Right lobe of liver (tissue), 6 donors: Measurements from ENCODE around the gene CCK. TPM values are rescaled to one million over a fixed set of nuclear protein-coding genes. Genes with fewer than 3 reads are reported as not detected.

Source experiments
- ATAC-seq, 4 donors: fragments of 200-7000 bp; cut with Tn5 transposase; one replicate each; pipeline ENCODE4 v1.9.1; 2020; ENCODE audit warnings: mild to moderate bottlenecking in 4 of 4, moderate library complexity in 4 of 4
- DNase-seq, 3 donors: peaks; one replicate each; pipeline ENCODE4 v3.0.0-alpha.2; 2020
- H3K27ac ChIP-seq, 3 donors: fragments of 200-600 bp; one replicate each; pipeline ENCODE4 v1.8.0; 2022
- H3K27me3 ChIP-seq, 2 donors: fragments of 200-600 bp; one replicate each; pipeline ENCODE4 v1.8.0; 2022
- H3K36me3 ChIP-seq, 4 donors: fragments of 200-600 bp; sonication (generic) in 1 of 4; one replicate each; pipeline versions ENCODE4 v1.5.1 to v1.8.0; 2017 to 2022; ENCODE audit warnings: control low read depth in 1 of 4
- H3K4me1 ChIP-seq, 4 donors: fragments of 200-600 bp; sonication (generic) in 1 of 4; one replicate each; pipeline versions ENCODE4 v1.5.1 to v1.8.0; 2017 to 2022; ENCODE audit warnings: control low read depth in 1 of 4
- H3K4me3 ChIP-seq, 3 donors: fragments of 200-600 bp; one replicate each; pipeline ENCODE4 v1.8.0; 2022
- H3K9me3 ChIP-seq, 4 donors: fragments of 200-600 bp; sonication (generic) in 1 of 4; one replicate each; pipeline versions ENCODE4 v1.5.1 to v1.8.0; 2017 to 2022; ENCODE audit warnings: control low read depth in 1 of 4
- CTCF ChIP-seq, 4 donors: fragments of 200-600 bp in 3 of 4; fragments of 450-650 bp in 1 of 4; IDR thresholded peaks; one replicate each; pipeline versions ENCODE4 v1.5.1 to v1.8.0; 2016 to 2022; ENCODE audit warnings: antibody characterized with exemption in 4 of 4, mild to moderate bottlenecking in 2 of 4
- POLR2A ChIP-seq: fragments of 450-650 bp; IDR thresholded peaks from one replicate; pipeline ENCODE4 v1.6.1; 2017; ENCODE audit warnings: antibody characterized with exemption, mild to moderate bottlenecking
- WGBS: methylation state at CpG from one replicate; pipeline ENCODE4 v1.1.6; 2018; ENCODE audit warnings: low coverage, low lambda C conversion rate; ENCODE audit not compliant: insufficient coverage; ENCODE audit errors: missing lambda C conversion rate; 5-methylcytosine and 5-hydroxymethylcytosine counted together
- intact Hi-C, 2 donors: fragments of 100-400 bp; cut with DNase I; formaldehyde crosslinking; loops; one replicate each; pipeline versions ENCODE4 v1.11.2 to v1.14.1; 2022
- total RNA-seq, 6 experiments: library from RNA; depleted of rRNA in 2 of 6; stranded (reverse); fragments of >200 nt in 2 of 6; fragmentation: NEBNext Ultra II Directional in 3 of 6; extraction: Animal tissue kit (Norgen Biotek cat#: 25700) in 3 of 6; gene quantifications; one replicate each; pipeline versions ENCODE4 v1.1.0 to v1.2.4, GENCODE V29; 2016 to 2023
- donor health status: DM: no; HTN: yes; CAD: no.
- donor health status: DM: no; HTN: no; CAD: no.
- donor health status: DM: no; HTN: no; CAD: no.
- donor health status: DM: no; HTN: yes; CAD: no.
- donor health status: DM: no; HTN: yes; CAD: no.

The CCK gene
- total RNA-seq, 6 experiments from 2014 or later, result not detected

- no peaks in the 10 kb centered on the region for H3K36me3 ChIP-seq
- DNase-seq (no peak), ATAC-seq (no peak)
- H3K27me3 ChIP-seq, result no peaks in the 10 kb centered on the region
- H3K4me1 ChIP-seq, result peaks cover 0 to 10% (median 2%) of the 10 kb centered on the region in 4 donors
- TF ChIP-seq POLR2A, result no peak
- no peak for TF ChIP-seq CTCF (IDR thresholded peaks at IDR 0.05)
- no peak overlapping the region for H3K27ac ChIP-seq
- no peak overlapping the region for H3K4me3 ChIP-seq
- H3K9me3 ChIP-seq, result peaks cover 0 to 4% (median 0%) of the 10 kb centered on the region in 4 donors
- intact Hi-C loops, result no loop called here
Measured at GRCh38 chr3:42235532-42235931, 30.5 kb downstream of the CCK start.

DNA sequence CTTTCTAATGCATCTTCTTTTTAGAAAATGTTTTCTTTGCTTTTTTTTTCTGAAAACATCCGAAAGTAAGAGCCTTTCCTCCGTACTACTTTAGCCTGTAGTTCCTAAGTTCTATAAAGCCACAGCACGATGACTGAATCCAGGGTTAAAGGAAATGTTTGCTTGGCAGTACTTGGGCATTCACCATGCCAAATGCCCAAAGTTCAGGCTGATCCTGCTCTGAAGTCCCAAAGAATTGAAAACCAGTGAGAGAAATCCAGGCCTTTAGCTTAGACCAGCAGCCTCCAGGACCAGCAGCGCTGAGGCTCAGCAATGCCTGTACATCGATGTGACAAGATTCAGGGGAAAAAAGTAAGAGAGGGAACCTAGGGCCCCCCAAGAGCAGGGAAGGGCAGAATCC, 35.1 kb downstream of the CCK start:
- intact Hi-C loops, result loop anchor here in 1 of 2 donors (5.0 kb wide), 1 partner anchor 211 kb away; no protein-coding TSS in a partner anchor
- no peaks in the 10 kb centered on the region for H3K27me3 ChIP-seq
- H3K4me1 ChIP-seq, result peaks cover 0 to 21% (median 4%) of the 10 kb centered on the region in 4 donors
- H3K27ac ChIP-seq, result peak overlapping the region in 1 of 3 donors; percentile 31
- ATAC-seq (peak; percentile 91 to 95 (median 94)), DNase-seq (peak in 1 of 3 donors; percentile 73)
- no peak overlapping the region for H3K4me3 ChIP-seq
- H3K9me3 ChIP-seq, result no peaks in the 10 kb centered on the region
- 35% methylated on average over 5 of the region's 5 CpGs for WGBS
- no peak for TF ChIP-seq CTCF (IDR thresholded peaks at IDR 0.05)
- no peak for TF ChIP-seq POLR2A
- H3K36me3 ChIP-seq, result no peaks in the 10 kb centered on the region

GRCh38 chr3:42229942-42230688, 35.9 kb downstream of the CCK start:
- H3K27me3 ChIP-seq, result no peaks in the 10 kb centered on the region
- no peaks in the 10 kb centered on the region for H3K9me3 ChIP-seq
- no peaks in the 10 kb centered on the region for H3K36me3 ChIP-seq
- H3K4me3 ChIP-seq, result no peak overlapping the region
- intact Hi-C loops, result loop anchor here in 1 of 2 donors (5.0 to 10.0 kb wide), 2 partner anchors 212 to 305 kb away; no protein-coding TSS in a partner anchor
- ATAC-seq (peak; percentile 63 to 73 (median 70)), DNase-seq (no peak)
- WGBS, result 9% methylated on average over 3 of the region's 14 CpGs
- peaks cover 0 to 27% (median 4%) of the 10 kb centered on the region in 4 donors for H3K4me1 ChIP-seq
- no peak overlapping the region for H3K27ac ChIP-seq
- peak; percentile 55 to 60 (median 58) for TF ChIP-seq CTCF (IDR thresholded peaks at IDR 0.05)
- no peak for TF ChIP-seq POLR2A

- peak in 3 of 4 donors; percentile 8 to 23 (median 14) for ATAC-seq
- intact Hi-C loops, result loop anchor here in 1 of 2 donors (10.0 kb wide), 1 partner anchor 305 kb away; no protein-coding TSS in a partner anchor
- TF ChIP-seq POLR2A, result no peak
- no peak for TF ChIP-seq CTCF (IDR thresholded peaks at IDR 0.05)
- H3K9me3 ChIP-seq, result no peaks in the 10 kb centered on the region
- WGBS, result 56% methylated on average over 5 of the region's 5 CpGs
- DNase-seq, result no peak
- H3K27me3 ChIP-seq, result no peaks in the 10 kb centered on the region
- no peak overlapping the region for H3K4me3 ChIP-seq
- H3K36me3 ChIP-seq, result no peaks in the 10 kb centered on the region
- peaks cover 0 to 27% (median 4%) of the 10 kb centered on the region in 4 donors for H3K4me1 ChIP-seq
- no peak overlapping the region for H3K27ac ChIP-seq
Measured at GRCh38 chr3:42229266-42229941, 36.6 kb downstream of the CCK start.
